Natural killer cell treated with Interleukin-12 subunit alpha and Interleukin-12 subunit beta and Interleukin-15 and Interleukin-18, amount 100 ng/mL, for 72 hours (primary cell): ENCODE measurements around the gene PTPN11. TPM values are rescaled to one million over a fixed set of nuclear protein-coding genes. Genes with fewer than 3 reads are reported as not detected.
"Not testable (repeated sequence)": the region's sequence is repeated elsewhere in the genome, so short reads cannot be mapped to it uniquely, and the experiment has no call there.

Experiments used
- ATAC-seq, 2 donors: fragments of 150-1000 bp; cut with Tn5 transposase in 1 of 2; sonication (Bioruptor Pico), chemical (Tn5 transposase) in 1 of 2; 2 replicates each; pipeline ENCODE4 v1.10.0; 2021
- DNase-seq: peaks from one replicate; pipeline ENCODE4 v3.0.0; 2022; ENCODE audit warnings: low spot score
- H3K27ac Mint-ChIP-seq, 2 donors: 1 replicate in 1 of 2; 2 replicates in 1 of 2; pipeline ENCODE4 v1.8.0; 2022; ENCODE audit warnings: mixed read lengths in 2 of 2, mild to moderate bottlenecking in 1 of 2, moderate library complexity in 1 of 2
- H3K27me3 Mint-ChIP-seq, 2 donors: 1 replicate in 1 of 2; 2 replicates in 1 of 2; pipeline ENCODE4 v1.8.0; 2022; ENCODE audit warnings: mixed read lengths in 2 of 2
- H3K36me3 Mint-ChIP-seq: one replicate; pipeline ENCODE4 v1.8.0; 2022; ENCODE audit warnings: mixed read lengths
- H3K4me1 Mint-ChIP-seq, 2 donors: 1 replicate in 1 of 2; 2 replicates in 1 of 2; pipeline ENCODE4 v1.8.0; 2022; ENCODE audit warnings: low read depth in 2 of 2, mixed read lengths in 2 of 2, mild to moderate bottlenecking in 1 of 2
- H3K4me3 Mint-ChIP-seq: one replicate; pipeline ENCODE4 v1.8.0; 2022; ENCODE audit warnings: mixed read lengths
- H3K9me3 Mint-ChIP-seq: 2 replicates; pipeline ENCODE4 v1.8.0; 2022; ENCODE audit warnings: mixed read lengths
- total RNA-seq, 2 donors: library from RNA; stranded (reverse); gene quantifications; one replicate each; pipeline ENCODE4 v1.2.3, GENCODE V29; 2022

The PTPN11 gene
- total RNA-seq, 2 donors from 2014 or later = 107 to 135 TPM

DNA sequence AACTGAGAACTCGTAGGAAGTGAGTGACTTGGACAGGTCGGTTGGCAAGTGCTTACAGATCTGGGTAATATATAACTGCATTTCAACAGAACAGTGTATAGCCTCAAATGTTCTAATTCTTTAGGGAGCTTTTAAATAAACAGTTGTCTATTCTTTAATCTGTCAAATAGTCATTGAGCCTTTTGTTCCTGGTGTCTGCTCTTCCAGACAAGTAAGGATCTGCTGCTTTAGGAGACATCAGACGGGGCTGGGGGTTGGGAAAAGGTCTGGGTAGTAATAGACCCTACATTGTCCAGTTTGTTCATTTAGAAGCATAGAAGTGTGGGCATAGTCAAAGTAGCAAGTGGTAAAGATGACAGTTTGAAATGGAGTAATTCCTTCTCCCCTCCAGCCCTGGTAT, 2.0 kb downstream of the PTPN11 start:
- H3K27me3 Mint-ChIP-seq = no peaks in the 10 kb centered on the region
- peaks cover 6% of the 10 kb centered on the region for H3K36me3 Mint-ChIP-seq
- no peak for DNase-seq
- no peak for ATAC-seq
- H3K4me3 Mint-ChIP-seq = peak overlapping the region; percentile 96
- H3K4me1 Mint-ChIP-seq = peaks cover 41 to 47% of the 10 kb centered on the region in 2 donors
- H3K27ac Mint-ChIP-seq = peak overlapping the region; percentile 92 to 97
- H3K9me3 Mint-ChIP-seq = no peaks in the 10 kb centered on the region

DNA sequence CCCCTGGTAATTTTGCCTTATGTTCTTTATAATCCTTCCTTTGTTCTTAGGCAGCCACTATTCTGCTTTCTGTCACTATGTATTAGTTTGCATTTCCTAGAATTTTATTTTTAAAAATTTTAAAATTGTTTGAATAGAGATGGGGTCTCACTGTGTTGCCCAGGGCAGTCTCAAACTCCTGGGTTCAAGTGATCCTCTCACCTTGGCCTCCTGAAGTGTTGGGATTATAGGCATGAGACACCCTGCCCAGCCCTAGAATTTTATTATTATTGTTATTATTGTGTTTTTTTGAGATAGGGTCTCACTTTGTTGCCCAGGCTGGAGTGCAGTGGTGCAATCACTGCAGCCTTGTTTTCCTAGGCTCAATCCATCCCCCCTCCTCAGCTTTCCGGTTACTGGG, 2.6 kb downstream of the PTPN11 start:
- H3K27me3 Mint-ChIP-seq = no peaks in the 10 kb centered on the region
- H3K4me1 Mint-ChIP-seq = peaks cover 41 to 47% of the 10 kb centered on the region in 2 donors
- DNase-seq = no peak
- no peak overlapping the region for H3K27ac Mint-ChIP-seq
- no peaks in the 10 kb centered on the region for H3K9me3 Mint-ChIP-seq
- ATAC-seq = no peak
- H3K4me3 Mint-ChIP-seq = no peak overlapping the region
- peaks cover 6% of the 10 kb centered on the region for H3K36me3 Mint-ChIP-seq

DNA sequence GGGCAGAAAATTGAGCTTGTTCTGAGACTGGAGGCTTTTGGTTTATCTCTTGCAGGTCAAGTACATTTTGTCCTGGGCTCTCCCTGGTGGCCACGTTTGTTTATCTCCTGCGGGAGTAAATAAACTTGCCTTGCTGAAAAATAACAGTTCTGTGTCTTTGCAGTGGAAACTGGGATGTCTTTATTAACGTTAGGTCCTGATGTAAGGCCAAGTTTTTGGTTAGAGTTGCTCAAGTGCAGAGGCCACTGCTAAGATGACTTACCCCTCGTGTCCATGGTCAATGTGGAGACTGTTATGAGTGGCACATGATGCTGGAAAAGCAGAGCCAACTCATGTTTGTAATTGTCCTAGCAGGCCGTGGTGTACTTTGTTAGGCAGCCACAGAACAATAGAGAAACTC, 3.8 kb downstream of the PTPN11 start:
- peaks cover 41 to 47% of the 10 kb centered on the region in 2 donors for H3K4me1 Mint-ChIP-seq
- no peak overlapping the region for H3K4me3 Mint-ChIP-seq
- no peaks in the 10 kb centered on the region for H3K27me3 Mint-ChIP-seq
- H3K27ac Mint-ChIP-seq = no peak overlapping the region
- ATAC-seq (no peak), DNase-seq (no peak)
- peaks cover 6% of the 10 kb centered on the region for H3K36me3 Mint-ChIP-seq
- H3K9me3 Mint-ChIP-seq = no peaks in the 10 kb centered on the region

DNA sequence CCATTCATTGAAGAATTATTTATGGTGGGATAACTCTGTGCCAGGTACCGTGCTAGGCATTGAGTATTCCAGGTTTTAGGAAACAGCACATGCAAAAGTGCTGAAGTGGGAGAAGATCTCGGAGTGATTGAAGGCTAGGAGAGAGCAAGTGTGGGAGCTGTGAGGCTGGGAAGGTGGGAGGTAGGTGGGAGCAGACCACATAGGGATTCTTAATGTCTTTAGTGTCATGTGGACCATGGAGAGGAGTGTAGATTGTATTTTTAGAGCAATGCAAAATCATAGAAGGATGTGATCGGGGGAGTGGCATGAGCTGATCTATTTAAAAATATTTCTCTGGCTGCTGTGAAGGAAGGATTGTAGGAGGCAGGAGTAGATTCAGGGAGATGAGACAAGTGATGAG, 5.4 kb downstream of the PTPN11 start:
- Mint-ChIP-seq H3K27me3 (no peaks in the 10 kb centered on the region), H3K36me3 (peaks cover 6% of the 10 kb centered on the region), H3K9me3 (no peaks in the 10 kb centered on the region), H3K27ac (peak overlapping the region in 1 of 2 donors; percentile 2), H3K4me3 (no peak overlapping the region), H3K4me1 (peaks cover 44 to 53% of the 10 kb centered on the region in 2 donors)
- no peak for ATAC-seq
- DNase-seq = no peak

DNA sequence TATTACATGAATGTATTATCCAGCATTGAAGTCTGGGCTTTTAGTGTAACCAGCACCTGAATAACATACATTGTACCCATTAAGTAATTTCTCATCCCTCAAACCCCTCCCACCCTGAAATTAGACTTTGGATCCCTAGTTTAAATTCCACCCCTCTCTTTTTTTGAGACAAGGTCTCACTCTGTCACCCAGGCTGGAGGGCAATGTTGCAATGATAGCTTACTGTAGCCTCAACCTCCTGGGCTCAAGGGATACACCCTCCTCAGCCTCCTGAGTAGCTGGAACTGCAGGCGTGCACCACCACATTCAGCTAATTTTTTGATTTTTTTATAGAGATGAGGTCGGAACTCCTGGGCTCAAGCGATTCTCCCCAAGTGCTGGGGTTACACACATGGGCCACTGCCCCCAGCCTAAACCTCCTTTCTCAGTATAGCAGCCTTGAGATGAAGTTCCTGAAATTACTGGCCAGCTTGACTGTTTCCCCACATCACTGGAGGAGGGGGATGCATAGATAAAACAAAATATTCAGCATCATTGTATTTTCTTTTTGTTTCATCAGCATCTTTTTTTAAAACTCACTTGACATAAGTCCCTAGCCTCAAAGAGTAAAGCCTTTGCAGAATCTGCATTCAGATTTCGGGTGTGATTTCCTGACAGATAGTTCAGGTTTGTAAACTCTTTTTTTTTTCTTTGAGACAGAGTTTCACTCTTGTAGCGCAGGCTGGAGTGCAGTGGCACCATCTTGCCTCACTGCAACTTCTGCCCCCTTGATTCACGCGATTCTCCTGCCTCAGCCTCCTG, 7.0 kb downstream of the PTPN11 start:
- H3K36me3 Mint-ChIP-seq = no peaks in the 10 kb centered on the region
- H3K27ac Mint-ChIP-seq = no peak overlapping the region
- H3K9me3 Mint-ChIP-seq = no peaks in the 10 kb centered on the region
- peaks cover 35 to 39% of the 10 kb centered on the region in 2 donors for H3K4me1 Mint-ChIP-seq
- H3K4me3 Mint-ChIP-seq = no peak overlapping the region
- no peak for DNase-seq
- H3K27me3 Mint-ChIP-seq = no peaks in the 10 kb centered on the region
- ATAC-seq = no peak

GRCh38 chr12:112427760-112428159, 9.0 kb downstream of the PTPN11 start:
- DNase-seq (no peak), ATAC-seq (no peak)
- no peaks in the 10 kb centered on the region for H3K9me3 Mint-ChIP-seq
- no peak overlapping the region for H3K27ac Mint-ChIP-seq
- H3K4me1 Mint-ChIP-seq = peaks cover 37 to 38% of the 10 kb centered on the region in 2 donors
- H3K36me3 Mint-ChIP-seq = peaks cover 4% of the 10 kb centered on the region
- H3K27me3 Mint-ChIP-seq = no peaks in the 10 kb centered on the region
- no peak overlapping the region for H3K4me3 Mint-ChIP-seq

GRCh38 chr12:112430929-112431328, 12.2 kb downstream of the PTPN11 start:
- DNase-seq (no peak), ATAC-seq (no peak)
- peaks cover 20 to 26% of the 10 kb centered on the region in 2 donors for H3K4me1 Mint-ChIP-seq
- no peak overlapping the region for H3K4me3 Mint-ChIP-seq
- H3K27ac Mint-ChIP-seq = peak overlapping the region; percentile 22 to 73
- H3K9me3 Mint-ChIP-seq = no peaks in the 10 kb centered on the region
- no peaks in the 10 kb centered on the region for H3K27me3 Mint-ChIP-seq
- peaks cover 4% of the 10 kb centered on the region for H3K36me3 Mint-ChIP-seq

DNA sequence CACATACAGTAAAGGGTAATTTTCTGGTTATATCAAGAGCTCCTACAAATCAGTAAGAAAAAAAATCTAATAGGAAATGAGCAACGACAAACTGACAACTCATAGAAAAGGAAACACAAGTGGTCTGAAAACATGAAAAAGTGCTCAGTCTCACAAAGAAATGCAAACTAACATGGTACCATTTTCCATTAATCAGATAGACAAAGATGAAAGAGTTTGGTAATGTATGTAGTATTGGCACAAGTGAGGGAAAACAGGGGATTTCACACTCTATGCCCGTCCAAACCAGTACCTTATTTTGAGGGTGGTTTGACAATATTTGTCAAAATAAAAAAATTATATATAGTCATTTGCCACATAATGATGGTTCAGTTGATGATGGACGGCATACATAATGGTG, 13.2 kb downstream of the PTPN11 start:
- H3K4me1 Mint-ChIP-seq = peaks cover 20 to 24% of the 10 kb centered on the region in 2 donors
- peak overlapping the region in 1 of 2 donors; percentile 22 for H3K27ac Mint-ChIP-seq
- H3K9me3 Mint-ChIP-seq = no peaks in the 10 kb centered on the region
- DNase-seq (no peak), ATAC-seq (no peak)
- no peaks in the 10 kb centered on the region for H3K27me3 Mint-ChIP-seq
- H3K4me3 Mint-ChIP-seq = no peak overlapping the region
- H3K36me3 Mint-ChIP-seq = peaks cover 4% of the 10 kb centered on the region

- no peak for DNase-seq
Observed at GRCh38 chr12:112433551-112433950, 14.8 kb downstream of the PTPN11 start.

GRCh38 chr12:112438645-112439044, 19.9 kb downstream of the PTPN11 start:
- not testable (repeated sequence) for H3K27me3 Mint-ChIP-seq, H3K9me3 Mint-ChIP-seq

More at GRCh38 chr12:112433551-112433950, 14.8 kb downstream of the PTPN11 start:
- Mint-ChIP-seq H3K27me3 (no peaks in the 10 kb centered on the region), H3K4me1 (peaks cover 20 to 24% of the 10 kb centered on the region in 2 donors), H3K27ac (no peak overlapping the region), H3K9me3 (no peaks in the 10 kb centered on the region), H3K4me3 (no peak overlapping the region), H3K36me3 (peaks cover 4% of the 10 kb centered on the region)
- ATAC-seq = no peak

GRCh38 chr12:112439769-112440168, 21.0 kb downstream of the PTPN11 start:
- Mint-ChIP-seq H3K4me3 (no peak overlapping the region), H3K27ac (no peak overlapping the region), H3K27me3 (no peaks in the 10 kb centered on the region), H3K4me1 (peaks cover 6 to 11% of the 10 kb centered on the region in 2 donors), H3K9me3 (no peaks in the 10 kb centered on the region), H3K36me3 (no peaks in the 10 kb centered on the region)
- DNase-seq (no peak), ATAC-seq (no peak)

More at GRCh38 chr12:112438645-112439044, 19.9 kb downstream of the PTPN11 start:
- ATAC-seq, H3K36me3 Mint-ChIP-seq, H3K4me3 Mint-ChIP-seq, H3K27ac Mint-ChIP-seq, DNase-seq: not testable (repeated sequence)
- peaks cover 6 to 12% of the 10 kb centered on the region in 2 donors for H3K4me1 Mint-ChIP-seq

DNA sequence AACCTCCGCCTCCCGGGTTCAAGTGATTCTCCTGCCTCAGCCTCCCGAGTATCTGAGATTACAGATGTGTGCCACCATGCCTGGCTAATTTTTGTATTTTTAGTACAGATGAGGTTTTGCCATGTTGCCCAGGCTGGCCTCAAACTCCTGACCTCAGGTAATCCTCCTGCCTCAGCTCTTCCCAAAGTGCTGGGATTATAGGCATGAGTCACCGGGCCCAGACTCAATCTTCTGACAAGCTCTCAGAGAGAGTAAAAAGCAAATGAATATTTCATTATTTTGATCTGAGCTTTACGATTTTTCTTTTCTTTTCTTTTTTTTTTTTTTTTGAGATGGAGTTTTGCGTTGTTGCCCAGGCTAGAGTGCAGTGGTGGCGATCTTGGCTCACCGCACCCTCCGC, 21.9 kb downstream of the PTPN11 start:
- H3K9me3 Mint-ChIP-seq, H3K27ac Mint-ChIP-seq, ATAC-seq, H3K4me3 Mint-ChIP-seq, H3K27me3 Mint-ChIP-seq, H3K36me3 Mint-ChIP-seq, DNase-seq: not testable (repeated sequence)
- H3K4me1 Mint-ChIP-seq = peaks cover 6 to 12% of the 10 kb centered on the region in 2 donors

DNA sequence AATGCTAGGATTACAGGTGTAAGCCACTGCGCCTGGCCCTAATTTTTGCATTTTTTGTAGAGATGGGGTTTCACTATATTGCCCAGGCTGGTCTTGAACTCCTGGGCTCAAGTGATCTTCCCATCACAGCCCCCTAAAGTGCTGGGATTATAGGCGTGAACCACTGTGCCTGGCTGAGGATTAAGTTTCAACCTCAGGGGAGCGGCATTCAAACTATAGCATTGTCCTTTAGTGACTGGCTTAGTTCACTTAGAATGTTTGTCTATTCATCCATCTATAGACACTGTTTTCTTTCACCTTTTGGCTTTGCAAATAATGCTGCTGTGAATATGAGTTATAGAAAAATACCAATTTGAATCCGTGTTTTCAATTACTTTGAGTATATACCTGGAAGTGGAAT, 25.2 kb downstream of the PTPN11 start:
- no peaks in the 10 kb centered on the region for H3K27me3 Mint-ChIP-seq
- H3K4me3 Mint-ChIP-seq = no peak overlapping the region
- H3K27ac Mint-ChIP-seq = no peak overlapping the region
- ATAC-seq (no peak), DNase-seq (no peak)
- no peaks in the 10 kb centered on the region for H3K36me3 Mint-ChIP-seq
- peaks cover 7 to 11% of the 10 kb centered on the region in 2 donors for H3K4me1 Mint-ChIP-seq
- no peaks in the 10 kb centered on the region for H3K9me3 Mint-ChIP-seq

DNA sequence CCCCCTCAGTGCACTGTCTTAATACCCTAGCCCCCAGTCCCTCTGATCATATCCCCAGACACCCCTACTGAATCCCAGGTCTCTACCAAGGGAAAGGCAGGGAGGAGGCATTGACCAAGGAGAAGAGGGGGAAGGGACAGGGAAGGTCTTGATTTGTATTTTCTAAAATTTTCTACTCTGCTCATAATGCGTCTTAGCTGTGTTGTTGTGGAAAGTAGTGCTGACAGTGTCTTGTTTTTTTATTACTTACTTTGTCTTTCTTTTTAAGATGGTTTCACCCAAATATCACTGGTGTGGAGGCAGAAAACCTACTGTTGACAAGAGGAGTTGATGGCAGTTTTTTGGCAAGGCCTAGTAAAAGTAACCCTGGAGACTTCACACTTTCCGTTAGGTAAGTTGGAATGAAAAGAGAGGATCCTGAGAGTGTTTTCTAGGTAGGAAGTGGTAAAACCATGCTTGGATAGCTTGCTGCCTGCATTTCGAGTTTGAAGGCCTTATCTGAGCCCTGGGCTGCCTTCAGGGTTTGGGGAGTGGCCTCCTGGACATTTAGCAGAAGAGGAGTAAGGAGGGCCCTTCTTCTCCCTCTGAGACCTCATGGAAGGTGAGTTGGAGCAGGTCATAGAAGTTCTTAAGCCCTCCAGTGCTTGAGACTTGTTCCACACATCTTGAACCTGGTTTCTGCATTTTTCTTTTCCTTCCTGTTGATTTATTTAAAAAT, 27.4 kb downstream of the PTPN11 start:
- ATAC-seq (no peak), DNase-seq (no peak)
- peak overlapping the region in 1 of 2 donors; percentile 64 for H3K27ac Mint-ChIP-seq
- H3K4me1 Mint-ChIP-seq = peaks cover 7 to 11% of the 10 kb centered on the region in 2 donors
- H3K9me3 Mint-ChIP-seq = no peaks in the 10 kb centered on the region
- no peaks in the 10 kb centered on the region for H3K27me3 Mint-ChIP-seq
- H3K36me3 Mint-ChIP-seq = no peaks in the 10 kb centered on the region
- H3K4me3 Mint-ChIP-seq = no peak overlapping the region
